ENCODE data around the gene CIT. TPM values are rescaled to one million over a fixed set of nuclear protein-coding genes. Genes with fewer than 3 reads are reported as not detected.

CIT gene
- total and polyA plus RNA-seq, 2 donors (not counting 3 experiments of a cell fraction or from before 2014, with no cell fraction given) = 13.3 to 61.8 TPM

- BruUV-seq (replicated peaks) = no TSS peak
- no peaks in the 10 kb centered on the region for H3K9me3 ChIP-seq (replicated peaks; ENCODE audit: control insufficient read depth, insufficient read depth, low read length)
- H3K36me3 ChIP-seq (ENCODE audit: control insufficient read depth in 2 of 2, extremely low read depth in 1 of 2, insufficient read depth in 2 of 2, low read length in 2 of 2) = peaks cover 14 to 35% of the 10 kb centered on the region in 2 experiments
- H3K79me2 ChIP-seq (ENCODE audit: control insufficient read depth, insufficient read depth, low read length) = no peaks in the 10 kb centered on the region
- CTCF ChIA-PET = interaction anchor here (2.5 to 3.4 kb wide), 2 partner anchors 19 to 105 kb away, joined by 6 to 12 read pairs; no protein-coding TSS in a partner anchor
- DNase-seq (ENCODE audit: low read depth, low spot score) (no peak), FAIRE-seq (no peak)
- no peak for TF ChIP-seq CTCF (IDR thresholded peaks at IDR 0.05; ENCODE audit: extremely low read depth in 1 of 2, insufficient read depth in 1 of 2, low read depth in 1 of 2, low read length in 2 of 2)
- no peak for TF ChIP-seq EZH2 (IDR thresholded peaks at IDR 0.05; ENCODE audit: borderline replicate concordance, low read depth, low read length, severe bottlenecking)
- TF ChIP-seq, protein P1, sequence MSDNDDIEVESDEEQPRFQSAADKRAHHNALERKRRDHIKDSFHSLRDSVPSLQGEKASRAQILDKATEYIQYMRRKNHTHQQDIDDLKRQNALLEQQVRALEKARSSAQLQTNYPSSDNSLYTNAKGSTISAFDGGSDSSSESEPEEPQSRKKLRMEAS (IDR thresholded peaks at IDR 0.05; ENCODE audit: insufficient read depth, insufficient read length) = no peak
- no peak for TF ChIP-seq MYC (IDR thresholded peaks at IDR 0.05; ENCODE audit: low read depth, low read length)
- TF ChIP-seq POLR2A (IDR thresholded peaks at IDR 0.05; ENCODE audit: low read depth, low read length) = no peak
- TF ChIP-seq FOS (IDR thresholded peaks at IDR 0.05; ENCODE audit: borderline replicate concordance, insufficient read depth, low read length) = no peak
- TF ChIP-seq POLR2AphosphoS5 (IDR thresholded peaks at IDR 0.05; ENCODE audit: insufficient read depth, low read depth, low read length) = no peak
- no peak for TF ChIP-seq JUN (IDR thresholded peaks at IDR 0.05; ENCODE audit: borderline replicate concordance, insufficient read depth, insufficient read length, low read depth)
- TF ChIP-seq GATA2 (IDR thresholded peaks at IDR 0.05; ENCODE audit: insufficient read depth, insufficient read length, low read depth, low read length) = no peak
- no peaks in the 10 kb centered on the region for H3K27me3 ChIP-seq (ENCODE audit: control insufficient read depth in 2 of 2, insufficient read depth in 2 of 2, low read length in 2 of 2)
- H2AFZ ChIP-seq (ENCODE audit: low read depth, low read length) = no peak overlapping the region
- intact Hi-C loops (cut with micrococcal nuclease) (no loop called here), dilution Hi-C loops (cut with MboI; ENCODE audit: extremely low pct_ligation_motif_present, low sequenced_read_pairs) (no loop called here)
- no peak overlapping the region for H3K4me2 ChIP-seq (ENCODE audit: insufficient read depth, low read length)
- H3K9ac ChIP-seq (replicated peaks; ENCODE audit: extremely low read depth, insufficient read depth, low read length) = no peak overlapping the region
- H3K27ac ChIP-seq (ENCODE audit: insufficient read depth, low read depth, low read length) = no peak overlapping the region
- H3K9me1 ChIP-seq (replicated peaks; ENCODE audit: control insufficient read depth, extremely low read depth, insufficient read depth, low read length) = no peaks in the 10 kb centered on the region
- no peak overlapping the region for H3K4me3 ChIP-seq (replicated peaks in 1 of 3; ENCODE audit: insufficient read depth in 1 of 3, low read depth in 1 of 3, low read length in 3 of 3)
- H4K20me1 ChIP-seq (replicated peaks; ENCODE audit: control insufficient read depth, extremely low read depth, insufficient read depth, low read length) = no peaks in the 10 kb centered on the region
- H3K4me1 ChIP-seq (ENCODE audit: control insufficient read depth, extremely low read depth, insufficient read depth, low read length) = peaks cover 20% of the 10 kb centered on the region
- POLR2A ChIA-PET = no interaction called here
These were observed 201.1 kb downstream of the CIT start for GRCh38 chr12:119676022-119676421.
